ENCODE results near the gene ASB3.

DNA sequence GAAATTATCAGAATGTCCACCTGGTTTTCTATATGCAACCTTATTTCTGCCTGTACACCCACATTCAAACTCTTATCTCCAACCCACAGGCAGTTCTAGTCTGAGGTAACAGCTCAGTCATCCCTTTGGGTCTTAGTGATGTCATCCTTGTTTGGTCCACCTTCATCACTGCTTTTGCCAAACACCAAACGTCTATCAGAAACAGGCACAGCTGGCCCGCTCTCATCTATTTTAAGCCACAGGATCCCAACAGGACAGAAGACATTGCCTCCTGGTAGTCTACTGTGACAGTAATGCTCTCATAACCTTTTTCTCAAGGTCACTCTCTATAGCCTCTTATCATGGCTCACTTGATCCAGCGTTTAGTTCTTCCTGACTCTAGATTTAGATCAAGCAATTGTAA lies 118.1 kb downstream of the ASB3 start:
- TF ChIP-seq, protein P1, sequence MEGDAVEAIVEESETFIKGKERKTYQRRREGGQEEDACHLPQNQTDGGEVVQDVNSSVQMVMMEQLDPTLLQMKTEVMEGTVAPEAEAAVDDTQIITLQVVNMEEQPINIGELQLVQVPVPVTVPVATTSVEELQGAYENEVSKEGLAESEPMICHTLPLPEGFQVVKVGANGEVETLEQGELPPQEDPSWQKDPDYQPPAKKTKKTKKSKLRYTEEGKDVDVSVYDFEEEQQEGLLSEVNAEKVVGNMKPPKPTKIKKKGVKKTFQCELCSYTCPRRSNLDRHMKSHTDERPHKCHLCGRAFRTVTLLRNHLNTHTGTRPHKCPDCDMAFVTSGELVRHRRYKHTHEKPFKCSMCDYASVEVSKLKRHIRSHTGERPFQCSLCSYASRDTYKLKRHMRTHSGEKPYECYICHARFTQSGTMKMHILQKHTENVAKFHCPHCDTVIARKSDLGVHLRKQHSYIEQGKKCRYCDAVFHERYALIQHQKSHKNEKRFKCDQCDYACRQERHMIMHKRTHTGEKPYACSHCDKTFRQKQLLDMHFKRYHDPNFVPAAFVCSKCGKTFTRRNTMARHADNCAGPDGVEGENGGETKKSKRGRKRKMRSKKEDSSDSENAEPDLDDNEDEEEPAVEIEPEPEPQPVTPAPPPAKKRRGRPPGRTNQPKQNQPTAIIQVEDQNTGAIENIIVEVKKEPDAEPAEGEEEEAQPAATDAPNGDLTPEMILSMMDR (IDR thresholded peaks at IDR 0.05; ENCODE audit: poor library complexity, severe bottlenecking) = no peak
- no peak for TF ChIP-seq EZH2 (IDR thresholded peaks at IDR 0.05; ENCODE audit: borderline replicate concordance, insufficient read depth, low read length, poor library complexity, severe bottlenecking)
- no peak for TF ChIP-seq POLR2AphosphoS5 (IDR thresholded peaks at IDR 0.05)

Measured in neural cell (in vitro differentiated cells).